Suprapubic skin (tissue), 4 donors: Measurements from ENCODE around the gene CNPY2.
"Not testable (repeated sequence)": the region's sequence is repeated elsewhere in the genome, so short reads cannot be mapped to it uniquely, and the experiment has no call there.

Source experiments
- CTCF ChIP-seq, 2 donors: fragments of 200-600 bp in 1 of 2; fragments of 450-650 bp in 1 of 2; sonication (generic) in 1 of 2; IDR thresholded peaks; one replicate each; pipeline ENCODE4 v1.5.1; 2016 to 2019; ENCODE audit warnings: antibody characterized with exemption in 2 of 2, mild to moderate bottlenecking in 1 of 2, moderate library complexity in 1 of 2
- EP300 ChIP-seq: sonication (generic); formaldehyde crosslinking; IDR thresholded peaks from one replicate; pipeline ENCODE4 v1.6.1; 2017; ENCODE audit warnings: antibody characterized with exemption
- POLR2A ChIP-seq, 2 donors: fragments of 450-650 bp; IDR thresholded peaks; one replicate each; pipeline ENCODE4 v1.6.1; 2017; ENCODE audit warnings: antibody characterized with exemption in 2 of 2, mild to moderate bottlenecking in 2 of 2, moderate library complexity in 2 of 2
- POLR2AphosphoS5 ChIP-seq, 3 donors: sonication (generic); formaldehyde crosslinking; IDR thresholded peaks; one replicate each; pipeline ENCODE4 v1.6.1; 2017; ENCODE audit warnings: antibody characterized with exemption in 3 of 3

GRCh38 chr12:56284263-56284662, 31.5 kb downstream of the CNPY2 start:
- not testable (repeated sequence) for TF ChIP-seq CTCF (IDR thresholded peaks at IDR 0.05); EP300; POLR2A (IDR thresholded peaks at IDR 0.05); POLR2AphosphoS5 (IDR thresholded peaks at IDR 0.05)
